SKM-1 treated with dmso at 0.1 percent for 144 hours (cell line): ENCODE data around the gene TMEM30A.

Experiments used
- DNase-seq: peaks from one replicate; lab custom pipeline; 2025; ENCODE audit not compliant: unreplicated experiment; lab: John Stamatoyannopoulos, UW

TMEM30A gene

GRCh38 chr6:75284632-75285282 is at the start of gene TMEM30A:
TMEM30A (minus strand) TSS chr6:75284792; CDS start chr6:75284638, 154 bp downstream.
- peak; percentile 98 for DNase-seq

- DNase-seq = no peak
These were observed 49.1 kb upstream of the TMEM30A start for GRCh38 chr6:75333676-75334200.

GRCh38 chr6:75331151-75331550 is 46.6 kb upstream of the TMEM30A start:
- DNase-seq = no peak

GRCh38 chr6:75329703-75330102 is 45.1 kb upstream of the TMEM30A start:
- DNase-seq = no peak

GRCh38 chr6:75327807-75328206 is 43.2 kb upstream of the TMEM30A start:
- no peak for DNase-seq

GRCh38 chr6:75326557-75327258 is 42.1 kb upstream of the TMEM30A start:
- no peak for DNase-seq

- no peak for DNase-seq
These were observed 34.3 kb upstream of the TMEM30A start for GRCh38 chr6:75318900-75319299.

GRCh38 chr6:75317503-75318206 is 33.1 kb upstream of the TMEM30A start:
- DNase-seq = no peak

GRCh38 chr6:75315978-75316377 is 31.4 kb upstream of the TMEM30A start:
- DNase-seq = no peak

GRCh38 chr6:75308250-75308988 is 23.8 kb upstream of the TMEM30A start:
- DNase-seq = no peak

- no peak for DNase-seq
These were observed 22.9 kb upstream of the TMEM30A start for GRCh38 chr6:75307364-75308004.

GRCh38 chr6:75306064-75306463 is 21.5 kb upstream of the TMEM30A start:
- DNase-seq = no peak

GRCh38 chr6:75305573-75305972 is 21.0 kb upstream of the TMEM30A start:
- DNase-seq = no peak

GRCh38 chr6:75302280-75302679 is 17.7 kb upstream of the TMEM30A start:
- DNase-seq = no peak

- no peak for DNase-seq
These were observed 16.9 kb upstream of the TMEM30A start for GRCh38 chr6:75301537-75301936.

- DNase-seq = no peak
These were observed 16.5 kb upstream of the TMEM30A start for GRCh38 chr6:75301088-75301487.

GRCh38 chr6:75300531-75300855 is 15.9 kb upstream of the TMEM30A start:
- DNase-seq = no peak

- no peak for DNase-seq
These were observed 15.4 kb upstream of the TMEM30A start for GRCh38 chr6:75299801-75300530.

GRCh38 chr6:75296811-75297779 is 12.5 kb upstream of the TMEM30A start:
- DNase-seq = peak; percentile 41
